ENCODE results near the gene TGFBR2.

- no peak for TF ChIP-seq CTCF (IDR thresholded peaks at IDR 0.05; ENCODE audit: low read depth, low read length)
- TF ChIP-seq EZH2phosphoT487 (IDR thresholded peaks at IDR 0.05; ENCODE audit: low read depth): no peak
These were observed 86.2 kb downstream of the TGFBR2 start for GRCh38 chr3:30692498-30693130.
